Fibroblast of lung (primary cell): Measurements from ENCODE around the gene ZNHIT1.
A peak's percentile ranks its signal among the peaks of the same experiment; 100 is the strongest.

Experiments
- EZH2 ChIP-seq: IDR thresholded peaks from 2 replicates; pipeline ENCODE4 v1.5.1; 2012; ENCODE audit warnings: low read length, control low read depth, mild to moderate bottlenecking; ENCODE audit errors: missing control alignments
- TF ChIP-seq, protein P1 (sequence below), 2 donors: IDR thresholded peaks in 1 of 2; conservative IDR thresholded peaks in 1 of 2; 1 replicate in 1 of 2; 2 replicates in 1 of 2; pipeline ENCODE4 v1.5.1; 2011 to 2012; ENCODE audit warnings: low read length in 2 of 2, control low read depth in 1 of 2, inconsistent platforms in 1 of 2, low read depth in 1 of 2, mild to moderate bottlenecking in 1 of 2

DNA sequence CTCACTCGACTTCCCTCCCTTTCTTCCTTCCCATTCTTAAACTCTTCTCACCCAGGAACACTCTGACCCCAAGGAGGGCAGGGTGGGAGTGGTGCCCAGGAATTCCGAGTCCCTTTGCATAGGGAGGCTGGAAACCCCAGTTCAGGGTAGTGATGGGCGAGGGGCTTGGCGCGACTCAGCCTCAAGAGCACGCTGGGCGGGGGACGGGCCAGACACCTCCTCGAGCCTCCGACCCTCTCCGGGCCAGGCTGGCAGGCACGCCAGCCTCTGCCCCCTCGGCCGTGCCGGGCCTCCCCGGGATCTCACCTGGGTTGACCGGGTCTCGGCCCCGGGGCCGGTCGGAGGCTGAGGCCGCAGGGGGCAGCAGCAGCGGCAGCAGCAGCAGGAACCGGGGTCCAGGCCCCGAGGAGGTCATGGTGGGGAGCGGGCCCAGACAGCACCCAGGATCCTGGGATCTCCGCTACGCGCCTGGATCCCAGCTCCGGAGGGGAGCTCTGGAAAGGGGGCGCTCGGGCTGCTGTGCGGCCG is 1.0 kb upstream of the ZNHIT1 start:
- TF ChIP-seq, protein P1, sequence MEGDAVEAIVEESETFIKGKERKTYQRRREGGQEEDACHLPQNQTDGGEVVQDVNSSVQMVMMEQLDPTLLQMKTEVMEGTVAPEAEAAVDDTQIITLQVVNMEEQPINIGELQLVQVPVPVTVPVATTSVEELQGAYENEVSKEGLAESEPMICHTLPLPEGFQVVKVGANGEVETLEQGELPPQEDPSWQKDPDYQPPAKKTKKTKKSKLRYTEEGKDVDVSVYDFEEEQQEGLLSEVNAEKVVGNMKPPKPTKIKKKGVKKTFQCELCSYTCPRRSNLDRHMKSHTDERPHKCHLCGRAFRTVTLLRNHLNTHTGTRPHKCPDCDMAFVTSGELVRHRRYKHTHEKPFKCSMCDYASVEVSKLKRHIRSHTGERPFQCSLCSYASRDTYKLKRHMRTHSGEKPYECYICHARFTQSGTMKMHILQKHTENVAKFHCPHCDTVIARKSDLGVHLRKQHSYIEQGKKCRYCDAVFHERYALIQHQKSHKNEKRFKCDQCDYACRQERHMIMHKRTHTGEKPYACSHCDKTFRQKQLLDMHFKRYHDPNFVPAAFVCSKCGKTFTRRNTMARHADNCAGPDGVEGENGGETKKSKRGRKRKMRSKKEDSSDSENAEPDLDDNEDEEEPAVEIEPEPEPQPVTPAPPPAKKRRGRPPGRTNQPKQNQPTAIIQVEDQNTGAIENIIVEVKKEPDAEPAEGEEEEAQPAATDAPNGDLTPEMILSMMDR (conservative IDR thresholded peaks at IDR 0.05 in 1 of 2, IDR thresholded peaks at IDR 0.05 in 1 of 2; ENCODE audit: low read depth in 1 of 2, low read length in 2 of 2) = peak in 1 of 2 donors; percentile 7
- TF ChIP-seq EZH2 = no peak
